AG04449 (cell line): ENCODE measurements around the gene KLHDC8A.

Experiments used
- CTCF ChIA-PET: fragments of 350-600 bp; formaldehyde crosslinking; extraction: SDS; loops from one replicate; lab custom pipeline; 2021; ENCODE audit warnings: antibody characterized with exemption; lab: Yijun Ruan, JAX
- POLR2A ChIA-PET: fragments of 400-600, 350-600 bp; formaldehyde crosslinking; extraction: SDS; loops from one replicate; lab custom pipeline; 2020; ENCODE audit warnings: antibody characterized with exemption, inconsistent platforms; lab: Yijun Ruan, JAX
- DNase-seq: peaks from one replicate; pipeline ENCODE4 v3.0.0-alpha.2; 2010; ENCODE audit warnings: low read depth, low spot score
- H3K4me3 ChIP-seq: 2 replicates; pipeline ENCODE4 v1.5.1; 2011; ENCODE audit warnings: low read depth, mild to moderate bottlenecking, control low read depth, low read length
- TF ChIP-seq, protein P1 (sequence below): IDR thresholded peaks from one replicate; pipeline ENCODE4 v1.5.1; 2011; ENCODE audit warnings: mild to moderate bottlenecking, moderate library complexity, low read length, control low read depth, inconsistent platforms; ENCODE audit not compliant: insufficient read depth; ENCODE audit errors: missing control alignments

The KLHDC8A gene

DNA sequence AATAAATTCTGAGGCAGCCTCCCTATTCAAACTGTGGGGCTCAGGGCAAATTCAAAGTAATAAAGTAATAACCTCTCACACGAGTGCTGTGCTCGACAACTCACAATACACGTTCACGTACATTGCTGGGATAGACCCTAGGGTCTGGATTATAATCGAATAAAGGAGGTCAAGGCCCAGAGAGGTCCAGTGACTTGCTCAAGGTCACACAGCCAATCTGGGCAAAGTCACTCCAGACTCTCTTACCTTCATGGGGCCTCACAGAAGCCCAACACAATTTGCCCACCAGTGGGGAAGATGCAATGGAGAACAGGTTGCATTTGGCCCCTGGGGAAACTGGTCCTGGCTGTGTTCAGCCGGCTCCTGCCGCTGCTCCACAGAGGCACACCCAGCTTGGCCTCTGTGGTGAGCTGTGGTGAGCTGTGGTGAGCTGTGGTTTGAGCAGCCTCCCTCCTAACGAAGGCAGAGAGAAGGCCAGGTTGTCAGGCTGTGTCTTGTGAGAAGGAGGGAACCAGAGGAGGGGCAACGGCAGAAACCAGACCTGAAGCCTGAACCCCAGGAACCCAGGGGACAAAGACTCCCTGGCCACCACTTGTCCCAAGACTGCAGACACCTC is 70.3 kb downstream of the KLHDC8A start:
- no peak overlapping the region for H3K4me3 ChIP-seq
- CTCF ChIA-PET: interaction anchor here (1.5 to 37.7 kb wide), 3 partner anchors 13 to 41 kb away, joined by 4 to 2093 read pairs (median 158); partner anchors contain the start of gene NUAK2
- TF ChIP-seq, protein P1, sequence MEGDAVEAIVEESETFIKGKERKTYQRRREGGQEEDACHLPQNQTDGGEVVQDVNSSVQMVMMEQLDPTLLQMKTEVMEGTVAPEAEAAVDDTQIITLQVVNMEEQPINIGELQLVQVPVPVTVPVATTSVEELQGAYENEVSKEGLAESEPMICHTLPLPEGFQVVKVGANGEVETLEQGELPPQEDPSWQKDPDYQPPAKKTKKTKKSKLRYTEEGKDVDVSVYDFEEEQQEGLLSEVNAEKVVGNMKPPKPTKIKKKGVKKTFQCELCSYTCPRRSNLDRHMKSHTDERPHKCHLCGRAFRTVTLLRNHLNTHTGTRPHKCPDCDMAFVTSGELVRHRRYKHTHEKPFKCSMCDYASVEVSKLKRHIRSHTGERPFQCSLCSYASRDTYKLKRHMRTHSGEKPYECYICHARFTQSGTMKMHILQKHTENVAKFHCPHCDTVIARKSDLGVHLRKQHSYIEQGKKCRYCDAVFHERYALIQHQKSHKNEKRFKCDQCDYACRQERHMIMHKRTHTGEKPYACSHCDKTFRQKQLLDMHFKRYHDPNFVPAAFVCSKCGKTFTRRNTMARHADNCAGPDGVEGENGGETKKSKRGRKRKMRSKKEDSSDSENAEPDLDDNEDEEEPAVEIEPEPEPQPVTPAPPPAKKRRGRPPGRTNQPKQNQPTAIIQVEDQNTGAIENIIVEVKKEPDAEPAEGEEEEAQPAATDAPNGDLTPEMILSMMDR: no peak
- DNase-seq: no peak
- POLR2A ChIA-PET: interaction anchor here (1.2 kb wide), 1 partner anchor 34 kb away, joined by 3 read pairs; no protein-coding TSS in a partner anchor
